ENCODE measurements around the gene OVOL1.
"Not testable (repeated sequence)": the region's sequence is repeated elsewhere in the genome, so short reads cannot be mapped to it uniquely, and the experiment has no call there.

Gene OVOL1

DNA sequence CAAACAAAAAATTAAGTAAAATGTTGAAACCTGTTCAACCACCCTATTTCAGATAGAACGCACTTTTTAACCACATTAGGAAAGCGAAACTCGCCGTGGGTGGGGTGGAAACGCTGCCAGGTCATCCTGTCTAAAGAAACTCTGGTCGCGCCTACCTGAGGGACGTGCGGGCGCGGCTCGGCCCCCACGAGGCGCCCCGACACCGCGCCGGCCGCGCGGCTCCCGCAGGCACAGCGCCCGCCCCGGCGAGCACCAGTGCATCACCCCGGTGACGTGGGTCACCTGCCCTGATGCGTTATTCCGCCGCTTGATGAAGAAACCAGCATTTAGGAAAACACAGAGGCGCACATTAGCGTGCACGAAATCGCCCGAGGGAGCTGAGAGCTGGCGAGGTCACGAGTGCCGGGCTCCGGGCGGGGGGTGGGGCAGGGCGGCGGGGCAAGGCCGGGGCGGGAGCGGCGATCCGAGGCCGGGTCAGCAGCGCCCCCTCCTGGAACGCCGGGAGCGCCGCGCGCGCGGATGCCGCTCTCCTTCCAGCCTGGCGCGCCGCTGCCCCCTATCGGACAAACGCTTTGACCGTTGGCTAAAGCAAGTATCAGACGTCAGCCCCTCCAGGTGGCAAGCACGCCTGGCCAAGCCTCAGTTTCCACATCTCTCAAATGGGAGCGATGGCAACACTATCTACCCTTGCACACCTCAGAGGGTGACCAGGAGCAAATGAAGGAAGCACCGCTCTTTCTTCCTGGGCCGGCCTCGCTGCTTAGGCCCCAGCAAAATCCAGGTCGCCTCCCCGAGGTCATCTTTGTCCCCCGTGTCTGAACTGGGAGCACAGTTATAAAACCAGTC, 31.2 kb downstream of the OVOL1 start:
- peak; percentile 94 for DNase-seq

DNA sequence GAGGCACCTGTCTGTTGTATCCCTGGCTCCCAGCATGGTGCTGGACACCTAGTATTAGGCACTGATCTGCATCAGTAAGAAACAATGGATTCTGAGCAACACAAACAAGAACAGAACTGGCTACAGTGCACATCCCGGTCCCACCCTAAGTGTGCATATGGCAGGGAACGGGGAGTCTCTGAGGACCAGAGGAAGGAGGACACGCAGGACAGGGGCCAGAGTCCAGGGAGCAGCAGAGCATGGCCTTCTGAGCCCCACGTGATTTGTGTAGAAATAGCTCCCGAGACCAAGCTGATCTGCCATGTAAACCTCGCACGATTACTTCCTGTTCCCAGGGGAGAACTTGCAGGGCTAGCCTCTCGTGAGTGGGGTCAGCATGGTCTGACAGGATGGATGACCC, 34.2 kb downstream of the OVOL1 start:
- no peak for DNase-seq

- no peak for DNase-seq
These were observed 36.1 kb downstream of the OVOL1 start for GRCh38 chr11:65822776-65823528.

DNA sequence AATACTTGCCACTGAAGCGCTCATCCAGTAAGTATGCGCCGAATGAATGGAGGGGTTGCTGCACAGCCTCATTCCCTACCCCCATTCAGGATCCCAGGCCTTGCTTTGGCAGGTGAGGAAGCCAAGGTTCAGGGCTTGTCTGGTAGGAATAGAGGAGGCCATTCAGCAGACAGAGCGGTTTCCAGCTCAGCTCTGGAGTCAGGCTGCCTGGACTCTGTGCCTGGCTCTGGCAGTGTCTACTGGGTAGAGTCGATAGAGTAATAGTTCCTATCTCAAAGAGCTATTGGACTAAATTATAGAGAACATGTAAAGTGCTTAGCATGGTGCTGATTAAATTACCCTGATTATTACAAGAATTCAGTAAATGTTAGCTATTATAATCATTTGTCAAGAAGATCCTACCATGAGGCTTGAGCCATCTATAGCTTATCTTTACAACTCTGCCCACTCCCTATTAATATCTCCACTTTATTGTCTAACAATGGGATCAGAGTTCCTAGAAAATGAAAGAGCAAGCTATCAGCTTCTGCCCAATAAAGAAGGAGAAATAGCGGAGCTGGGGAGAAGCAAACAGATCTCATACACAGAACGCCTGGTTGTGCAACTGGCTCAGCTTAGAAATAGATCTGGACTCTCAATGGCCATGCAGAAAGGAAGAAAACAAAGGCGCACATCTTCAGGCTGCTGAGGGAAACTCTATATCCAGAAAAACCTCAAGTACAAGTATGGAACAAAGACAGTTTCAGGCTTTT, 40.3 kb downstream of the OVOL1 start:
- no peak for DNase-seq

- DNase-seq: no peak
These were observed 42.6 kb downstream of the OVOL1 start for GRCh38 chr11:65829459-65829858.

DNA sequence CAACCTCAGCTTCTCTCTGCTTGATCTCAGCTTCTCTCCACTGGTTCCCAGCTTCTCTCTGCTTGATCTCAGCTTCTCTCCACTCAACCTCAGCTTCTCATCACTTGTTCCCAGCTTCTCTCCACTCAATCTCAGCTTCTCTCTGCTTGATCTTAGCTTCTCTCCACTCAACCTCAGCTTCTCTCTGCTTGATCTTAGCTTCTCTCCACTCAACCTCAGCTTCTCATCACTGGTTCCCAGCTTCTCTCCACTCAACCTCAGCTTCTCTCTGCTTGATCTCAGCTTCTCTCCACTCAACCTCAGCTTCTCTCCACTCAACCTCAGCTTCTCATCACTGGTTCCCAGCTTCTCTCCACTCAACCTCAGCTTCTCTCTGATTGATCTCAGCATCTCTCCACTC, 45.4 kb downstream of the OVOL1 start:
- not testable (repeated sequence) for DNase-seq

- DNase-seq: peak; percentile 98
These were observed 46.6 kb downstream of the OVOL1 start, which contains the start of gene SNX32 for GRCh38 chr11:65833297-65834030. SNX32 (plus strand) TSS chr11:65833963; CDS start chr11:65834066, 103 bp downstream.

GRCh38 chr11:65834202-65834601, 47.3 kb downstream of the OVOL1 start:
- no peak for DNase-seq

DNA sequence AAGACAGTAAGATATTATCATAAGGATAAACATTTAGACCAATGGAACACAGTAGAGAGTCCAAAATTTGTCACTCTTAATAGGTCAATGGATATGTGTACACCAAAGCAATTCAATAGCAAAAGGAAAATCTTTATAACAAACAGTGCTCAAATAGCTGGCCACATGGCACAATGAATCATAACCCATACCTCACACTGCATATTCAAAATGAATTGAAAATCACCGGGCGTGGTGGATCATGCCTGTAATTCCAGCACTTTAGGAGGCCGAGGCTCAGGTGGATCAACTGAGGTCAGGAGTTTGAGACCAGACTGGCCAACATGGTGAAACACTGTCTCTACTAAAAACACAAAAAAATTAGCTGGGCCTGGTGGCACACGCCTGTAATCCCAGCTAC, 55.3 kb downstream of the OVOL1 start:
- DNase-seq: no peak

DNA sequence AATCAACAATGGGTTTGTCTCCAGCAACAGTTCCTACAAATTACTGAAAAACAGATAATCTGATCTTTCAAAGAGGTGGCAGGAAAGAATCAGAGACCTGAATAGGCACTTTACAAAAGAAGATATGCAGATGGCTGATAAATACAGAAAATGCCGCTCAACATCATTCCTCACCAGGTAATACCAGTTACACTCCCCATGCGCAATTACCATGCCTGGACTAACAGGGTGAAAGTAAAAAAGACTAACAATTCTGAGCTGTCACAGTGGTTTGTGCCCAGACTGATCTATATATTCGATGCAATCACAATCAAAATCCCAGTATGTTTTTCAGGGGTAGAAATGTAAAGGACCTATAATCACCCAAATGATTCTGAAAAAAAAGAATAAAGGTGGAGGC, 56.9 kb downstream of the OVOL1 start:
- no peak for DNase-seq

- no peak for DNase-seq
These were observed 57.5 kb downstream of the OVOL1 start for GRCh38 chr11:65844231-65844872.
